ENCODE results near the gene SLC39A10. TPM values are rescaled to one million over a fixed set of nuclear protein-coding genes. Genes with fewer than 3 reads are reported as not detected.
"Not testable (repeated sequence)": the region's sequence is repeated elsewhere in the genome, so short reads cannot be mapped to it uniquely, and the experiment has no call there.

The SLC39A10 gene
- total RNA-seq, 1 donor from 2014 or later, result 8.6 TPM

- peak overlapping the region; percentile 98 for H3K4me3 ChIP-seq
- TF ChIP-seq CTCF (IDR thresholded peaks at IDR 0.05; ENCODE audit: borderline replicate concordance), result peak; percentile 88
- peak; percentile 21 for DNase-seq
These were observed 3.2 kb downstream of the SLC39A10 start for GRCh38 chr2:195659982-195660890.

DNA sequence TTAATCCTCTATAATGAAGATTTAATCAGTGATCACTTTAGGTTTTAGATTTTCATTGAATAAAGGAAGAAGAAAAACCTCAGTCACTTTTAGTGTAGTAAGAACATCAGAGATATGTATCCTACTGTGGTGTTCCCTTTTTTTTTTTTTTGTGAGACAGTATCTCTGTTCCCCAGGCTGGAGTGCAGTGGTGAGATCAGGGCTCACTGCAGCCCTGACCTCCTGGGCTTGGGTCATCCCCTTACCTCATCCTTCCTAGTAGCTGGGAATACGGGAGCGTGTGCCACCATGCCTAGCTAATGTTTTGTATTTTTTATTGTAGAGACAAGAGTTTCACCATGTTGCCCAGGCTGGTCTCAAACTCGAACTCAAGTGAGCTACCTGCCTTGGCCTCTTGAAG lies 5.1 kb downstream of the SLC39A10 start:
- no peak overlapping the region for H3K4me3 ChIP-seq
- no peak for TF ChIP-seq CTCF (IDR thresholded peaks at IDR 0.05; ENCODE audit: borderline replicate concordance)
- no peaks in the 10 kb centered on the region for H3K27me3 ChIP-seq (ENCODE audit: low read depth)
- DNase-seq, result no peak
- H3K27ac ChIP-seq (replicated peaks), result no peak overlapping the region
- intact Hi-C loops (cut with micrococcal nuclease), result loop anchor here (5.0 to 10.0 kb wide), 2 partner anchors 85 to 403 kb away; partner anchors contain the start of gene DNAH7
- no peaks in the 10 kb centered on the region for H3K9me3 ChIP-seq (replicated peaks)
- peaks cover 40% of the 10 kb centered on the region for H3K4me1 ChIP-seq
- H3K36me3 ChIP-seq, result no peaks in the 10 kb centered on the region

More at GRCh38 chr2:195659982-195660890, 3.2 kb downstream of the SLC39A10 start:
- Histone ChIP-seq H3K27ac (replicated peaks) (peak overlapping the region; percentile 99), H3K36me3 (no peaks in the 10 kb centered on the region), H3K4me1 (peaks cover 45% of the 10 kb centered on the region), H3K9me3 (replicated peaks) (no peaks in the 10 kb centered on the region), H3K27me3 (ENCODE audit: low read depth) (no peaks in the 10 kb centered on the region)
- intact Hi-C loops (cut with micrococcal nuclease), result loop anchor here (5.0 to 10.0 kb wide), 2 partner anchors 83 to 405 kb away; partner anchors contain the start of gene DNAH7

GRCh38 chr2:195663007-195663406 lies 6.0 kb downstream of the SLC39A10 start:
- no peaks in the 10 kb centered on the region for H3K27me3 ChIP-seq (ENCODE audit: low read depth)
- no peaks in the 10 kb centered on the region for H3K9me3 ChIP-seq (replicated peaks)
- no peak for TF ChIP-seq CTCF (IDR thresholded peaks at IDR 0.05; ENCODE audit: borderline replicate concordance)
- H3K27ac ChIP-seq (replicated peaks), result no peak overlapping the region
- no peak overlapping the region for H3K4me3 ChIP-seq
- peaks cover 31% of the 10 kb centered on the region for H3K4me1 ChIP-seq
- intact Hi-C loops (cut with micrococcal nuclease), result loop anchor here (5.0 to 10.0 kb wide), 2 partner anchors 86 to 402 kb away; partner anchors contain the start of gene DNAH7
- DNase-seq, result no peak
- H3K36me3 ChIP-seq, result no peaks in the 10 kb centered on the region

DNA sequence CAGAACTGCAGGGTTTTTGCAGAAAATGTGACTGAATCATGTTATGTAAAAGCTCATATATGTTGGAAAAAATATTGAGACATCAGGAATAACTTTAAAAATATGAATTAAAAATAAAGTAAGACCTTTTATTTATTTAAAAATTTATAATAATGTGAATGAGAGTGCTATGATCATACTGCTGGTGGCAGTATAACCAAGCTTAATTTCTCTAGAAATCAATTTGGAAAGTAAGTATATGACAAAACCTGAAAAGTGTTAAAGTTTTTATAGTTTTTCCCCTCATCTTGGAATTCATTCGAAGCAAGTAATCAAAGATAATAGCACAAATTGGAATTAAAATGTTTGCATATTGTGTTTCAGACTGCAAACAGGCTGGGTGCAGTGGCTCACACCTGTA lies 7.5 kb downstream of the SLC39A10 start:
- no peak overlapping the region for H3K27ac ChIP-seq (replicated peaks)
- no peaks in the 10 kb centered on the region for H3K9me3 ChIP-seq (replicated peaks)
- H3K4me3 ChIP-seq, result no peak overlapping the region
- TF ChIP-seq CTCF (IDR thresholded peaks at IDR 0.05; ENCODE audit: borderline replicate concordance), result peak; percentile 17
- no peaks in the 10 kb centered on the region for H3K27me3 ChIP-seq (ENCODE audit: low read depth)
- H3K36me3 ChIP-seq, result no peaks in the 10 kb centered on the region
- peaks cover 16% of the 10 kb centered on the region for H3K4me1 ChIP-seq
- no peak for DNase-seq
- intact Hi-C loops (cut with micrococcal nuclease), result loop anchor here (5.0 to 10.0 kb wide), 2 partner anchors 87 to 400 kb away; partner anchors contain the start of gene DNAH7

DNA sequence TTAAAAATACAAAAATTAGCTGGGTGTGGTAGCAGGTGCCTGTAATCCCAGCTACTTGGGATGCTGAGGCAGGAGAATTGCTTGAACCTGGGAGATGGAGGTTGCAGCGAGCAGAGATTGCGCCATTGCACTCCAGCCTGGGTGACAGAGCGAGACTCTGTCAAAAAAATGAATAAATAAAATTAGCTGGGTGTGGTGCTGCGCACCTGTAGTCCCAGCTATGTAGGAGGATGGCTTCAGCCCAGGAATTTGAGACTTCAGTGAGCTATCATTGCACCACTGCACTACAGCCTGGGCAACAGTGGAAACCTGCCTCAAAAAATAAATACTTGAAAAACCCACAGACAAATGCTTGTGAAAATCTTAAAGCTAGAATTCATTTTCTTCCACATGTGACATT lies 8.1 kb downstream of the SLC39A10 start:
- H3K4me1 ChIP-seq; H3K4me3 ChIP-seq; H3K27ac ChIP-seq (replicated peaks); DNase-seq; H3K27me3 ChIP-seq (ENCODE audit: low read depth); H3K36me3 ChIP-seq; H3K9me3 ChIP-seq (replicated peaks): not testable (repeated sequence)
- intact Hi-C loops (cut with micrococcal nuclease), result loop anchor here (10.0 kb wide), 1 partner anchor 400 kb away; the partner anchor contains the start of gene DNAH7

All from left ventricle myocardium inferior (tissue), 1 donor.